GM12892 (cell line): ENCODE data around the gene NUP93.
"Not testable (repeated sequence)": the region's sequence is repeated elsewhere in the genome, so short reads cannot be mapped to it uniquely, and the experiment has no call there.

Experiments
- DNase-seq: peaks from one replicate; pipeline ENCODE4 v3.0.0; 2011; ENCODE audit not compliant: insufficient read length
- FAIRE-seq: peaks from 2 replicates; lab custom pipeline; 2011; peaks lifted over from hg19 to GRCh38; lab: Jason Lieb, UNC
- POLR2A ChIP-seq: IDR thresholded peaks from 2 replicates; pipeline ENCODE4 v1.6.1; 2011; ENCODE audit warnings: low read depth, low read length, control low read depth
- POLR2AphosphoS5 ChIP-seq: IDR thresholded peaks from 2 replicates; pipeline ENCODE4 v1.6.1; 2011; ENCODE audit warnings: low read depth, low read length, control low read depth
- TAF1 ChIP-seq: IDR thresholded peaks from 2 replicates; pipeline ENCODE4 v1.6.1; 2011; ENCODE audit warnings: low read depth, mild to moderate bottlenecking, control low read depth, low read length, borderline replicate concordance

Gene NUP93

GRCh38 chr16:56789360-56789759 is 59.4 kb downstream of the NUP93 start:
- DNase-seq (no peak), FAIRE-seq (no peak)

GRCh38 chr16:56792967-56793366 is 63.0 kb downstream of the NUP93 start:
- DNase-seq (no peak), FAIRE-seq (no peak)
- no peak for TF ChIP-seq TAF1
- no peak for TF ChIP-seq POLR2A
- no peak for TF ChIP-seq POLR2AphosphoS5

More at GRCh38 chr16:56789360-56789759, 59.4 kb downstream of the NUP93 start:
- TF ChIP-seq POLR2A, result no peak
- TF ChIP-seq TAF1, result no peak
- no peak for TF ChIP-seq POLR2AphosphoS5

DNA sequence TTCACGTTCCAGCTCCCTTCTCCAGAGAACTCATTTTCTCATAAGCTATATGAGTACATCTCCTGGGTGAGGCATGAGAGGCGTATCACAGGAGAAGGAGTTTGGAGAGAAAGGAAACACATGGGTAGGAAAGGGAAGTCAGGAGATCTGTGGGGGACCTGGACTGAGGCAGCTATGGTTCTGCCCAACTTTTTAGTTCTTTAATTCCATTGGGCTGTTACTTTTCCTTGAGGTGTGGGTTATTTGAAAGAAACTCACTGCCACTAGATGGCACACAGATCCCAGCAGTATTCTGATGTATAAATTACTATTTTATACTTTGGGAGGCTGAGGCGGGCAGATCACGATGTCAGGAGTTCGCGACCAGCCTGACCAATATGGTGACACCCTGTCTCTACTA is 63.6 kb downstream of the NUP93 start:
- FAIRE-seq (no peak), DNase-seq (no peak)
- no peak for TF ChIP-seq POLR2AphosphoS5
- no peak for TF ChIP-seq TAF1
- TF ChIP-seq POLR2A, result no peak

DNA sequence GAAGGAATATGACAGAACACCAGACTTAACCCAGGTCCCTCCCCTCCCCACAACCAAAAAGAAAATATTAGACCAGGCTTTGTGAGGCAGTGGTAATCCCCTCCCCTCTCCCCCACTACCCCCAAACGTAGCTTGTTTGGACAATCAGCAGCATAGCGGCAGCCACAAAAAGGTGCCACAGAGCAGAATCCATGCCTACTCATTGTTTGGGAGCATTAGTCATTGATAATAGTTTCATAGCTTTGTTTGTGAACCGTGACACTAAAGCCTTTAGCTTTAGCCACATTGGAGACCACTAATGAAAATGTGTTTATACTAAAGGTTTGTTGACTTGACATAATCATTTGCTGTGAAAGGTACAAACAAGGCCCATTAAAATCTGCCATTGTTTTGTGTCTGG is 65.1 kb downstream of the NUP93 start:
- TF ChIP-seq POLR2AphosphoS5 (no peak), POLR2A (no peak), TAF1 (no peak)
- no peak for FAIRE-seq

DNA sequence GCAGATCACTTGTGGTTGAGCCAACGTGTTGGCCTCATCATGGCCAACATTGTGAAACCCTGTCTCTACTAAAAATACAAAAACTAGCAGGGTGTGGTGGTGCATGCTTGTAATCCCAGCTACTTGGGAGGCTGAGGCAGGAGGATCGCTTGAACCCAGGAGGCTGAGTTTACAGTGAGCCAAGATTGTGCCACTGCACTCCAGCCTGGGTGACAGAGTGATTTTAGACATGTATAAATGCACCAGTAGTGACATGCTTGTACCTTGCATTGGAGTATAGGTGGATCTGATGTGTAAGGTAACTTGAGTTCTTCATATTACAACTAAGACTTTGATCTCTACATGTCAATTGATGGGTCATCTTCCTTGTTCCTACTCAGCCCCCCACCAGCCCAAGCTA is 67.1 kb downstream of the NUP93 start:
- DNase-seq, FAIRE-seq: not testable (repeated sequence)

More for the DNA sequence above, 65.1 kb downstream of the NUP93 start:
- no peak for DNase-seq

- DNase-seq (no peak), FAIRE-seq (no peak)
- TF ChIP-seq POLR2A, result no peak
Measured at GRCh38 chr16:56797861-56798260, 67.9 kb downstream of the NUP93 start.

- no peak for FAIRE-seq
- TF ChIP-seq TAF1 (no peak), POLR2AphosphoS5 (no peak), POLR2A (no peak)
- DNase-seq, result no peak
Measured at GRCh38 chr16:56798955-56799354, 69.0 kb downstream of the NUP93 start.

DNA sequence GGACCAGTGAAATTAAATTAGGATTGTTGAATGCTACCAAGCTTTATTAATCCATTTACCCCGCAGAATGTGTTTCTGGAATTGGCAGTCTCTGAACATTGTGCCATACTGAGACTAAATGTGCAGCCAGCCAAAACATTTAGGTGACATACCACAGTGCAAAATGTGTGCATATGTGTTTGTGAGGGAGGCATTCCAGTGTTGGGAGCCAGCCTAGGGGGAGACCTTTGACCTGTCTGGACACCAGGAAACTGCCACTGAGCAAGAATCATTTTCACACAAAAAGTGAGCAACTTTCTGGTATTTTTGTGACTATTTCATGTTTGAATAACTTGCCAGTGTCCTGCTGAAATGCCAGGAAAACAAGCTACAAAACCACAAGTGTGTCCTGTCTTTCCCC is 70.4 kb downstream of the NUP93 start:
- DNase-seq (no peak), FAIRE-seq (no peak)
- TF ChIP-seq POLR2AphosphoS5 (no peak), TAF1 (no peak), POLR2A (no peak)

DNA sequence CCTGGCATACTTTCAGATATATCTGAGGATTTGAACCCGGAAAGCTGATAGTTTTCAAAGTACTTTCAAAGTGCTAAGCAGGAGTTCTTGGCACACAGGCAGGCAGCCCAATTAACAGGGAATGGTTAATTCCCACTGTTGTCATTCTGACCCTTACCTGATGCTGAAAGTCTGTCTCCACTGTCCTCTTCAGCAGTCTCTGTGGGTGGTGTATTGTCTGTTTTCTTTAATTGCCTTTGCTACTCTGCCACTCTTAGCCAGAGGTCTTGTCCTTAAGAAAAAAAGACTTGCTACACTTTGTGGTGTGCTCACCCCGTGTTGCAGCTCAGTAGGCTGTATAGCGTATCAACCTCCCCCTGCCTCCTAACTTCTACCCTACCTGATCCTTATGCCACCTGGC is 71.8 kb downstream of the NUP93 start:
- DNase-seq (no peak), FAIRE-seq (no peak)
- no peak for TF ChIP-seq POLR2AphosphoS5
- no peak for TF ChIP-seq POLR2A
- TF ChIP-seq TAF1, result no peak

DNA sequence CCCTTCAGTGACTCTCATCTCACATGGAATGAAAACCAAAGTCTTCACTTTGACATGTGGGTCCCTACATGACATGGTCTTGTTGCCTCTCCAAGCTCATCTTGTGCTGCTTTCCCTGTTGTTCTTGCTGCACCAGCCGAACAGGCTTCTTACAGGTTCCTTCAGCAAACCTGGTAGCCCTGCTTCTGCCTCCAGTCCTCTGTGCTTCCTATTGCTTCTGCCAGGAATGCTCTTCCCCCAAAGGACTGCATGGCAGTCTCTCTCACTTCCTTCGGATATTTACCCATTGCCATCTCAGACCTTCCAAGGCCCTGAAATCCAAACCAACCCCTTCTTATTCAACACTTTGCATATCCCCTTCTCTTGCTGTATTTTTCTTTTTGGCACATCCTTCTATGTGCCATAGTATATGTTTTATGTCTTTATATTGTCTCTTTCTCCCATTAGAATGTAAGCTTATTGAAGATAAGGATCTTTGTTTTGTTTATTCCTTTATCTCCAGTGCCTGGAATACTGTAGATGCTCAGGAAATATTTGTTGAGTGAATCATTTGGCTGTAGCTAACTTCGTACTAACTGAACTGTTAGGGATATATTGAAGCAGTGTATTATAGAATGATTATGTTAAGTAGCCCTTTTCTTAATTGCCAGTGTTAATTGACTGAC is 77.2 kb downstream of the NUP93 start:
- FAIRE-seq (no peak), DNase-seq (no peak)
- TF ChIP-seq POLR2A (no peak), TAF1 (no peak), POLR2AphosphoS5 (no peak)

DNA sequence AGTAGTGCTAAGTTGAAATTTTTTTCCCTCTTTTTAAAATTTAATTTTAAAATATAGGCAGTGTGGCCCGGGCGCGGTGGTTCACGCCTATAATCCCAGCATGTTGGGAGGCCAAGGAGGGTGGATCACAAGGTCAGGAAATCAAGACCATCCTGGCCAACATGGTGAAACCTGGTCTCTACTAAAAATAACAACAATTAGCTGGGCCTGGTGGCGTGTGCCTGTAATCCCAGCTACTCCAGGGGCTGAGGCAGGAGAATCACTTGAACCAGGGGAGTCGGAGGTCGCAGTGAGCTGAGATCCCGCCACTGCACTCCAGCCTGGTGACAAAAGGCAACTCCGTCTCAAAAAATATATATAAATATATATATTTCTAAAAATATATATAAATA is 77.7 kb downstream of the NUP93 start:
- not testable (repeated sequence) for FAIRE-seq, DNase-seq

- no peak for TF ChIP-seq TAF1
- TF ChIP-seq POLR2A, result no peak
- TF ChIP-seq POLR2AphosphoS5, result no peak
- FAIRE-seq (no peak), DNase-seq (no peak)
Measured at GRCh38 chr16:56810954-56811353, 81.0 kb downstream of the NUP93 start.

GRCh38 chr16:56811602-56812001 is 81.7 kb downstream of the NUP93 start:
- DNase-seq, FAIRE-seq: not testable (repeated sequence)

DNA sequence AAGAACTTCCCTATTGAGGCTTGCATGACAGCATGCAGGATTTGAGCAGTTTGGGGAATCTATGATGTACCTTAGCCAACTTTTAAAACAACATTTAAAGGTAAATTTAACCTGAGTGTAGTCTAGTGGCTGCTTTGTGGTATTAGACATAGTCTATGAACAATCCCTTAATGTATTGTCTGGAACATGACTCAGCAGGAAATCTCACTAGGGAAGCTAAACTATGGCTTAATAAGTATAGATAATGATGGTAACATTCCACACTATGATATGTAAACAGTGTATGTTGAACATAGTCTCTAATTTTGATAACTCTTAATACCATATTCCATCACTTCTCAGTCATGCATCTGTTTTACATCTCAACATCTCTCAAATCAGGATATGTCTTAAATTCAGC is 83.0 kb downstream of the NUP93 start:
- DNase-seq (no peak), FAIRE-seq (no peak)
- TF ChIP-seq POLR2A, result no peak
